ENCODE results near the gene KIF16B.

DNA sequence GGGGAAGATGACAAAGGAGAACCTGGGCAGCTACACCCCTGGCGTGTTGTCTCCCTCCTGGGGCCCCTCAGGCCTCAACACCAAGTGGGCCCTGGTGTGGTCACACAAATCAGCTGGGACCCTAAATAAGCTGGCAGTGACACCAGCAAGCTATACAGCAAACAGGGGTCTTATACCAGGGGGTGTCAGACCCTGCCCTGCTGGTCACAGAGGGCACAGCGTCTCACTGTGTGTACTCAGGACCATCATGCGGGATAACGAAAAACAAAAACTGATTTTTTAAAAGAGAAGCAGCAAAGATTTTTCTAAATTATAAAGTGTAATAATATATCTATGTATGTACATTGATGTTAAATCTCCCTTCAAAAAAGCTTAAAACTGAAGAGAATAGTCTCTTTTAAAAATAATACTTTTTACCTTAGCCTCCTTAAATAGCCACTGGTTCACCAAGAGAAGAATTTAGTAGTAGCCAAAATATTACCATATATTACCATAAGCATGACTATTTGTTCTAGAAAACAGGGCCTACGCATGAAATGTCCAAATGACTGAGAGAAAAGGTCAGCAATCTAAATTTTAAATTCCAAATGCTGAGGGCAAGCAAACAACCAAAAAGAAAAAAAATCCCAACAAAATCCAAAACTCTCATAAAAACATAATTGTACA is 220.4 kb downstream of the KIF16B start:
- TF ChIP-seq, protein P1, sequence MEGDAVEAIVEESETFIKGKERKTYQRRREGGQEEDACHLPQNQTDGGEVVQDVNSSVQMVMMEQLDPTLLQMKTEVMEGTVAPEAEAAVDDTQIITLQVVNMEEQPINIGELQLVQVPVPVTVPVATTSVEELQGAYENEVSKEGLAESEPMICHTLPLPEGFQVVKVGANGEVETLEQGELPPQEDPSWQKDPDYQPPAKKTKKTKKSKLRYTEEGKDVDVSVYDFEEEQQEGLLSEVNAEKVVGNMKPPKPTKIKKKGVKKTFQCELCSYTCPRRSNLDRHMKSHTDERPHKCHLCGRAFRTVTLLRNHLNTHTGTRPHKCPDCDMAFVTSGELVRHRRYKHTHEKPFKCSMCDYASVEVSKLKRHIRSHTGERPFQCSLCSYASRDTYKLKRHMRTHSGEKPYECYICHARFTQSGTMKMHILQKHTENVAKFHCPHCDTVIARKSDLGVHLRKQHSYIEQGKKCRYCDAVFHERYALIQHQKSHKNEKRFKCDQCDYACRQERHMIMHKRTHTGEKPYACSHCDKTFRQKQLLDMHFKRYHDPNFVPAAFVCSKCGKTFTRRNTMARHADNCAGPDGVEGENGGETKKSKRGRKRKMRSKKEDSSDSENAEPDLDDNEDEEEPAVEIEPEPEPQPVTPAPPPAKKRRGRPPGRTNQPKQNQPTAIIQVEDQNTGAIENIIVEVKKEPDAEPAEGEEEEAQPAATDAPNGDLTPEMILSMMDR (IDR thresholded peaks at IDR 0.05; ENCODE audit: low read depth, low read length, missing input control): no peak
- TF ChIP-seq, protein P2, sequence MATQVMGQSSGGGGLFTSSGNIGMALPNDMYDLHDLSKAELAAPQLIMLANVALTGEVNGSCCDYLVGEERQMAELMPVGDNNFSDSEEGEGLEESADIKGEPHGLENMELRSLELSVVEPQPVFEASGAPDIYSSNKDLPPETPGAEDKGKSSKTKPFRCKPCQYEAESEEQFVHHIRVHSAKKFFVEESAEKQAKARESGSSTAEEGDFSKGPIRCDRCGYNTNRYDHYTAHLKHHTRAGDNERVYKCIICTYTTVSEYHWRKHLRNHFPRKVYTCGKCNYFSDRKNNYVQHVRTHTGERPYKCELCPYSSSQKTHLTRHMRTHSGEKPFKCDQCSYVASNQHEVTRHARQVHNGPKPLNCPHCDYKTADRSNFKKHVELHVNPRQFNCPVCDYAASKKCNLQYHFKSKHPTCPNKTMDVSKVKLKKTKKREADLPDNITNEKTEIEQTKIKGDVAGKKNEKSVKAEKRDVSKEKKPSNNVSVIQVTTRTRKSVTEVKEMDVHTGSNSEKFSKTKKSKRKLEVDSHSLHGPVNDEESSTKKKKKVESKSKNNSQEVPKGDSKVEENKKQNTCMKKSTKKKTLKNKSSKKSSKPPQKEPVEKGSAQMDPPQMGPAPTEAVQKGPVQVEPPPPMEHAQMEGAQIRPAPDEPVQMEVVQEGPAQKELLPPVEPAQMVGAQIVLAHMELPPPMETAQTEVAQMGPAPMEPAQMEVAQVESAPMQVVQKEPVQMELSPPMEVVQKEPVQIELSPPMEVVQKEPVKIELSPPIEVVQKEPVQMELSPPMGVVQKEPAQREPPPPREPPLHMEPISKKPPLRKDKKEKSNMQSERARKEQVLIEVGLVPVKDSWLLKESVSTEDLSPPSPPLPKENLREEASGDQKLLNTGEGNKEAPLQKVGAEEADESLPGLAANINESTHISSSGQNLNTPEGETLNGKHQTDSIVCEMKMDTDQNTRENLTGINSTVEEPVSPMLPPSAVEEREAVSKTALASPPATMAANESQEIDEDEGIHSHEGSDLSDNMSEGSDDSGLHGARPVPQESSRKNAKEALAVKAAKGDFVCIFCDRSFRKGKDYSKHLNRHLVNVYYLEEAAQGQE (IDR thresholded peaks at IDR 0.05): no peak
- TF ChIP-seq JUND (IDR thresholded peaks at IDR 0.05) (no peak), ZBTB33 (IDR thresholded peaks at IDR 0.05) (no peak), RXRA (IDR thresholded peaks at IDR 0.05) (no peak), RAD21 (IDR thresholded peaks at IDR 0.05) (no peak), MAX (IDR thresholded peaks at IDR 0.05) (no peak), GABPA (IDR thresholded peaks at IDR 0.05 in 1 of 2, conservative IDR thresholded peaks at IDR 0.05 in 1 of 2) (no peak)

Data from liver (tissue), 3 donors.